B cell (primary cell): ENCODE data around the gene RTP1.

ENCODE experiments used
- CTCF ChIP-seq: fragments of 200-600 bp; IDR thresholded peaks from one replicate; pipeline ENCODE4 v1.8.0; 2022; ENCODE audit warnings: antibody characterized with exemption, mild to moderate bottlenecking
- EZH2 ChIP-seq: IDR thresholded peaks from 2 replicates; pipeline ENCODE4 v1.6.1; 2012; ENCODE audit warnings: borderline replicate concordance, low read depth, mild to moderate bottlenecking, moderate library complexity, low read length; ENCODE audit not compliant: insufficient read depth, poor library complexity, severe bottlenecking

- TF ChIP-seq CTCF (no peak), EZH2 (no peak)
These were observed 10.3 kb downstream of the RTP1 start for GRCh38 chr3:187207624-187208023.
